MV-4-11 (cell line): ENCODE measurements around the gene MAP7.
A peak's percentile ranks its signal among the peaks of the same experiment; 100 is the strongest.
"Not testable (repeated sequence)": the region's sequence is repeated elsewhere in the genome, so short reads cannot be mapped to it uniquely, and the experiment has no call there.

Experiments used
- DNase-seq: peaks from one replicate; lab custom pipeline; 2025; lab: John Stamatoyannopoulos, UW

MAP7 gene

DNA sequence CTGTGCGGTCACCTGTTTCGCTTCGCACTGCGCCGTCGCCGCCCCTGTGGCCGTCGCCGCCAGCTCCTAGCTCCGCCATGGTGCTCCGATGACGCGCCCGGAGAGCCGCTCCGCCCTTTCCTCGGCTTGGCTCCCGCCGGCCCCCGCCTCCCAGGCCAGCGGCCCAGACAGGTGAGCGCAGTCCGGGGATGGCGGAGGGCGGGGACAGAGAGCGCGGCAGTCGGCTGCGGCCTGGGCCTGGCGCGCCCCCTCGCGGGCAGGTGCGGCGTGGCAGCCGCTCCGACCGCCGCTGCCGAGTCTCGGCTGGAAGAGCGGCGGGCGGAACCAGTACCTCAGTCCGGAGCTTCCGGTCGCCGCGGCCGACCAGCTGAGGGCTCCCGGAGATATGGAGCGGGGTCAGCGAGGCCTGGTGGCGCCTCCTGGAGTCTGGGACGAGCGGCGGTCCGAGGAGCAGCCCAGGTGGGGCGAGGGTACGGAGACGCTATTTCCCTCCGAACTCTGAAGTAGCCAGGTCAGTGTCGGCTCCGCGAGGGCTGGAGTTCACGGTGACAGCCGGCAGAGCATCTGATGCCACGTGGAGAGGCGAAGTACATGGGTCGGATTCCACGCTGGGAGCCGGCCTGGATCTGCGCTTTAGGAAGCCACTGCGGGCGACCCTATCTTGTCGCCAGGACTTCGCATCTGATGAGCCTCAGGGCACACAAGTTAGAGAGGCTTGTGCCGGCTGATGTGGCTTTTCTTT, at the start of gene MAP7:
Gene MAP7, minus strand, starts transcription at position 93 of the 742 bp plus-strand sequence. Its CDS starts 14 bp downstream, at position 79.
- no peak for DNase-seq

DNA sequence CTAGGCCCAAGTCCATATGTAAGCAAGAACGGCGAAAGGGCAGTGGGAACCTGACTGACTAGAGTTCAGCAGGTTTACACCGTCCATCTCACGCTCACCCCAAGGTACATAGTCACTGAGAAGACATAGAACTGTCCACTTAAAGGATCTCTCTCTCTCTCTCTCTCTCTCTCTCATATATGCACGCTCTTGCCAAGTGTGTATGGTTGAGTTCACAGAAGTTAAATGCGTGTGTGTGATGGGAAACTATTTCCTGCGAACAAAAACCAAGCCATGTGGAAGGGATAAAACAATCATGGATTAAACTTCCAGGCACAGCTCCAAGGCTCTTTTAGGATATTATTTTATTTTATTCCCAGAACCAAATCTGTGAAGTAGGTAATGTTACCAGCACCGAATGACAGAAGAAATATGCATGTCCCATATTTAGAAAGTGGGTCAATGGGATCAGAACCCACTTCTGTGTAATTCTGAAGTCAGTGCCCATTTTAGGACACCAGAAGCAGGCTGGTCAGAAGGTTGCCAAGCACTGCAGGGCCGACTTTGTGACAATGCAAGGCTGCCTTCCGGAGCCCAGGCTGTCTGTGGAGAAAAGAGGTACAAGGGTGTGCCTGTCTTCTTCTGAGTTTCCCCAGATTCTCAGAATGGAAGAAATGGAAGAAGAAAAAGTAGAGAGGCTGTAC, 49.2 kb upstream of the MAP7 start:
- no peak for DNase-seq

DNA sequence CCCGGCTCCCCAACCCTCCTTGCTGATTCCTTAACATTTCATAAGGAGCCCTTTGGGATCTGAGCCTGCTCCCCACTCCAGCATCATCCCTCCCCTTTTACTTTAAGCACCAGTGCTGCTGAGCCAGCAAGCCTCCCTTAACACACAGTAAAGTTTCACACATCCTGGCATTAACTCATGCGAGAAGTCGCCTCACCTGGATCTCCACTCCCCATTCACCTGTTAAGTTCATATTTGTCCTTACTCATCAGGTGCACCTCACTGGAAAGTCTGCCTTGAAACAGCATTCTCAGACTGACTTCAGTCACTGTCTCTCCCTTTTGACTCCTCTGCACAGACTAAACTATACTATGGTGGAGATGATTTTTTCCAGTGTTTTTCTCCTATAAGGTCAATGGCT, 47.8 kb upstream of the MAP7 start:
- no peak for DNase-seq

DNA sequence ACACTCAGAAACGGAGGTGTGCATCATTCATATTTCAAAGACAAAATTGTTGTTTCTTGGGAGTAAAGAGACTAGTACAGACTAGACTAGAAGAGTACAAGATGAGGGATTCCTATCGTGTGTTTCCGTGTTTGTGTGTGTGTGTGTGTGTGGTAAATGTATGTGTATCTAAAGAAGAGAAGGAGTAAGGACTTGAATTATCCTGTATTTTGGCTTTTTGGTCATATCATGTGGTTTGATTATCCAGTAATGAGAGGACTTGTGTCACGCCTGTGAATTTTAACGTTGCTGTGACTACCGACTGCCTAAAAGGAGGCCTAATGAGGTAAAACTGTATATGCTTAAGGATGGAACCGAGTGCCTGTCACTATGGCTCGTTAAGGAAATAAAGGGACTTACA, 44.4 kb upstream of the MAP7 start:
- no peak for DNase-seq

DNA sequence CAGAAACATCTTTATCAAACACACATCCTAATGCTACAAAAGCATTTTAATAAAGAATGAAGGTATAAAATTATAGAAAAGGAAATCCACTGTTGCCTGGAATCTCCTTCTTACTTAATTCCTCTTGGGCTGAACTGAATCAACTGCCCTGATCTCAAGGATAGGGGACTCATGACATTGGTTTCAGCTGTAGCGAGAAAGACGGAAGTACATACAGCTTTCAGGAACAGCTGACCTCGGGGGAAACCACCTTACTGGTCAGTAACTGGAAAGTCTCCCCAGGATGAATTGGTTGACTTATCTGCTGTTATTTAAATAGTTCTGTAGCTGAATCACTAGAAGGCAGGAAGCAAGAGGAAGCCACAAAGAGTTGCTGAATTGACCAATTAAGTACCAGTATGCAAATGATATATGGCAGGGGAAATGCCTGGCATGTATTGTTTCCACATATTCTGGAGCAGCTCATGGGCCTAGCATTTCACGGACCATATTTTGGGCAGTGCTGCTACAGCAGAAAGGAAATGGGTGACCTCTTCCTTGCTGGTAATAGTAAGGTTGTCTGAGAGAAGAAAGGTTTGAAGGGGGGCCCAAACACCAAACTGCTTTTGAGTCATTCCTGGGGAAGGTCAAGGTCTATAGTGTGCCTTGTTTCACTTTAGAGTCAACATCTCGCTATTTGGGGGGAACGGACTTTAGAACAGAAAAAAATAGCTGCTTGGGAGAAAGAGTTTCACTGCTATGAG, 43.7 kb upstream of the MAP7 start:
- peak; percentile 99 for DNase-seq

DNA sequence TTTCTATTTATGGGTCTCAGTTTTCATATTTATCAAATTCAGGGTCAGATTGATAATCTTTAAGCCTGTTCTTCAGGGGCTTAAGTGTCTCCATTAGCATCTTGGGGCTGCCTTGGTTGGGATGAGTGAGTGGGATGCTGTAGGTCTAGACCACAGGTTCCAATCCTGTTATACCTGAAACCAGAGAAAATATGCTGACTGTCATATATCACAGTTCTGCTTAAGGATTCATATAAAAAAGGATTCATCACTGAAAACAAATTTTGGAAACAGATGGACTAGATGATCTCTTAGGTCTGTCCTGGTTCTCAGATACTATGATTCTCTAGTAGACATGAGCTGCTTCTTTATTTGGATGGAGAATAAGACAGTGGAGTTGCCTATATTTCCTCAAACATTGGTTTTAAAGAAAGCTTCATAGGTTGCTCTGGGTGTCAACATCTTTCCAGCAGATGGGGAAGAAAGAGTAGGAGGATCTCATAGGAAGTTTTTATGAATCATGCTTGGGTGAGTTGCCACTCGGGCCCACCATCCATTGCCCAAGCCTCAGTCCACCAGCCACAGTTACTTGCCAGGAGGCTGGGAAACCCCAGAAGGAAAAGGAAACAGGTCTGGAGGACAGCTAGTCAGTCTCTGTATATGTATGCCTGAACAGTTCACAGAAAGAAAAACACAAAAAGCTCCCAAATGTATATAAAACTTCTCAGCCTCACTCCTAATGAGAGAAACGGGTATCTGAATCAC, 42.9 kb upstream of the MAP7 start:
- DNase-seq: peak; percentile 51

DNA sequence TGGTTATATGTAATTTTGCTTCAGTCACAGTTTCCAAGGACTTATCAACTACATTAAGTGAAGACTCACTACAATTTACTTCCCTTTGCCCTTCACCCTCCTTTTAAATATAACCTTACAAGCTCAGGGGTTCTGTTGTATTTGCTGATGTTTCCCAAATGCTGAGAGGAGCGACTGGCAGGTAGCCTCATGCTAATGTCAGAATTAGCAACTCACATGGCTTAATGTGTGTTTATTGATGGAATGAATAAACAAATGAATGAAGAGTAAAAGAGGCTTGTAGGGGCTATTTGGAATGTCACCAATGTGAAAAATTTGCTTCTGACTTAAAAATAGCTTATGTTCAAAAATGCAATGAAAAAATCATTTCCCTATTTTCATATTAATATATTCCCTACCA, 41.4 kb upstream of the MAP7 start:
- no peak for DNase-seq

DNA sequence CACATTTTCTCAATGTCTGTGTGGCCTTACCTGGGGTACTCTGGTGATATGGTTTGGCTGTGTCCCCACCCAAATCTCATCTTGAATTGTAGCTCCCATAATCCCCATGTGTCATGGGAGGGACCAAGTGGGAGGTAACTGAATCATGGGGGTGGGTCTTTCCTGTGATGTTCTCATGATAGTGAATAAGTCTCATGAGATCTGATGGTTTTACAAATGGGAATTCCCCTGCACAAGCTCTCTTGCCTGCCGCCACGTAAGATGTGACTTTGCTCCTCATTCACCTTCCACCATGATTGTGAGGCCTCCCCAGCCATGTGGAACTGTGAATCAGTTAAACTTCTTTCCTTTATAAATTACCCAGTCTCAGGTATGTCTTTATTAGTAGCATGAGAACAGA, 40.6 kb upstream of the MAP7 start:
- DNase-seq: not testable (repeated sequence)

DNA sequence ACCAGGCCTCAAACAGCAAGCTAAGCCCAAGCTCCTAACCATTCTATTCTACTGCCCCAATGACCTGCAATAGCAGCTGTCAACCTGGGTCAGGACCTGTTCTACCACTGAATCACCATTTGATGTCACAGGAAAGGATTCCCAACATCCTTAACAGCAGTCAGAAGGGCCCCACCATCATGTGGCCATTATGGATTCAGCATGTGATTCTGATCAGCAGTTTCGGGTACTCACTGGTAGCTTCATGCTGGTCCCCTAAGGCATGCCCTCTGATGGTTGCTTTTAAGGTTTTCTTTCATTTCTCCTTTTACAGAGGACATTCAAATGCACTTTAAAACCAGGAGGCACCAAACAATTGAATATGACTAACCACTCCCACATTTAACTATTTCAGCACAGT, 37.3 kb upstream of the MAP7 start:
- DNase-seq: peak; percentile 70

DNA sequence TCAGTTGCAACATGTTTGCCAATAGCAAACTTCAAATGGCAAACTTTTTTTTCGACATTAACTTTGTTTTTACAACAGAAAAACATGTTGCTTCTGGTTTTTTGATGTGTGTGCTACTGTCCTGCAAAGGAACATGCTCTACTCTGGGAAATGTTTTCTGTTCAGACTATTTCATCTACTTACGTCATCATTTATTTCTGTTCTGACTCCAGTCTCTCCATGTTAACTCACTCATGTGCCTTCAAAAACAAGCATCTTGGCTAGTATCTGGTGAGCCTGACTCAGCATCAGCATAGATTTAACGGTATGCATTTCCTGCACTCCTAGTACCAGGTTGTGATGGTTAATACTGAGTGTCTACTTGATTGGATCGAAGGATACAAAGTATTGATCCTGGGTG, 36.1 kb upstream of the MAP7 start:
- no peak for DNase-seq

DNA sequence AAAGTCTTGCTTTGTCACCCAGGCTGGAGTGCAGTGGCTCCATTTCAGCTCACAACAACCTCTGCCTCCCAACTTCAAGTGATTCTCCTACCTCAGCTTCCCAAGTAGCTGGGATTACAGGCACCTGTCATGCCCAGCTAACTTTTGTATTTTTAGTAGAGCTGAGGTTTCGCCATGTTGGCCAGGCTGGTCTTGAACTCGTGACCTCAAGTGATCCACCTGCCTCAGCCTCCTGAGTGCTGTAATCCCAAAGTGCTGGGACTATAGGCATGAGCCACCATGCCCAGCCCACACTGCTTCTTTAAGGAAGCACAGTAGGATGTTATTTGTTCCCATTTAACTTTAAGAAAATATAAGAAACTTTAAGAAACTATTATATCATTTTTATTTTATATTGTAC, 35.3 kb upstream of the MAP7 start:
- DNase-seq: not testable (repeated sequence)

DNA sequence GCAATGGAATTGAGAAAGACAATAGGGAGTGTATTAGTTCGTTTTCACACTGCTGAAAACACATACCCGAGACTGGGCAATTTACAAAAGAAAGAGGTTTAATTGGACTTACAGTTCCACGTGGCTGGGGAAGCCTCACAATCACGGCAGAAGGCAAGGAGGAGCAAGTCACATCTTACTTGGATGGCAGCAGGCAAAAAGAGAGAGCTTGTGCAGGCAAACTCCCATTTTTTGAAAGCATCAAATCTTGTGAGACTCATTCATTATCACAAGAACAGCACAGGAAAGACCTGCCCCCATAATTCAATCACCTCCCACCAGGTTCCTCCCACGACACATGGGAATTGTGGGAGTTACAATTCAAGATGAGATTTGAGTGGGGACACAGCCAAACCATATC, 34.1 kb upstream of the MAP7 start:
- DNase-seq: not testable (repeated sequence)

DNA sequence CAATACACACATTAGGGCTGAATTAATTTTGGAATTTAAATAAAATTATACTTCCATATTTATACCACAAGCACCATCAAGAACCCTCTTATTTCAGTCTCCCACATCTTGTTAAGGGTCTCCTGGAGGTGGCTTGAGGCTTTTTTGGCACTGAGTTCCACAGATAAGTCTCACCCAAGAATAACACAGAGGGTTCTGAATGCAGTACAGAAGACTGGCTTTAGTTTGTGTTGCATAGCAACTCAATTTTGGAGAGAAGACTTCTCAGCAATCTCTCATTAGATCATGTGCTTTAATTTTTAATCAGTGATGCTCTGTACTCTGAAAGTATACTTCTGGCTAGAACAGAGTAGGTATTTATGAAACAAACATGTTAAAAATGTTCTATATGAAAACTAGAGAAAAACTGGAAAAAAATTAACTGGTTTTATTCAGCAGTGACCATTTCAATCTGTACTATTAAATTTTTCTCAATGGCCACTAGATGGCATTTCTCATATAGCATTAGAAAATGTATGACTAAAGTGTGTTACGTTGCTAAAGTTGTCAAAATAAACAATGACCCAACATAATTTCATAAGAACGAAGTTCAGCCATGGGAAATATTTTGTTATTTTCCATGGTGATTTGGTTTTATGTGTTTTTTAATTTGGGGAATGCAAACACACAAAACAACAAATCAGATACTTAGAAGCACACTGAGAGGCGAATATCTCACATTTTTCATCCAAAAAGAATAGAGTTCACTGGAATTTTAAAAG, 32.7 kb upstream of the MAP7 start:
- peak; percentile 47 for DNase-seq

DNA sequence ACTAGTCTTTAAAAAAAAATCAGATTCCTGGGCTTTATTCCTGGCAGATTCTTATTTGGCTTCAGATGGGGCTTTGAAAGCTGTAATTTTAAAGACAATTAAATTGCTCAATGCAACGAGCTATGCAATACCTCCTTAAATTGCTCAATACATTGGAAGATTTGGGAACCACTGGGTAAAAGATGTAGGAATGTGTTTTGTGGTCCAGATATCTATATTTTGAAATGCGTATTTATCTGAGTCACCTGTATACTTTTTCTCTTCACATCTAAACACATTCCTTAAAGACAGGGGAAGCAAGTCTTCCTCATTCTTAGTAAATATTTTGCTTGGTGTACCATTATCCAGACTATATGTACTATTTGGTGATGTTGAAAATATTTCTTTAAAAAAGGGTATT, 29.6 kb upstream of the MAP7 start:
- no peak for DNase-seq

DNA sequence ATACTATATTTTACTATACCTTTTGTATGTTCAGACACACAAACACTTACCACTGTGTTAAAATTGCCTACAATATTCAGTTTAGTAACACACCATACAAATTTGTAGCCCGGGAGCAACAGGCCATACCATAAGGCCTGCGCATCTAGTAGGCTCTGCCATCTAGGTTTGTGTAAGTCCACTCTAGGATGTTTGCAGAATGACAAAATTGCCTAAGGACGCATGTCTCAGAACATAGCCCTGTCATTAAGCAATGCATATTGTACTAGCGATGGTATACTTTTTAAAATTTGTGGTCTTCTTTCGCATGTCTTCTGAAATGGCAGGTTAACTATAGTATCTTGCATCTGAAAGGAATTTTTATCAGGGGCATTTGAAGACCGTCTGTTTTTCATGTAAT, 26.6 kb upstream of the MAP7 start:
- DNase-seq: no peak

DNA sequence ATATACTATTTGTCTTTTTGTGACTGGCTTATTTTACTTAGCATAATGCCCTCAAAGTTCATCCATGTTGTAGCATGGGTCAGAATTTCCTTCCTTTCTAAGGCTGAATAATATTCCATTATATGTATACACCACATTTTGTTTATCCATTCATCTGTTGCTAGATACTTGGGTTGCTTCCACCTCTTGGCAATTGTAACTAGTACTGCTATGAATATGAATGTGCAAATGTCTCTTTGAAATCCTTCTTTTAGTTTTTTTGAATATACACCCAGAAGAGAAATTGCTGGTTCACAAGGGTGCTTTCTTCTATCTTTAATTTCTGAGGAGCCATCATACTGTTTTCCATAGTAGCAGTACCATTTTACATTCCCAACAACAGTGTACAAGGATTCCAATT, 21.3 kb upstream of the MAP7 start:
- no peak for DNase-seq

DNA sequence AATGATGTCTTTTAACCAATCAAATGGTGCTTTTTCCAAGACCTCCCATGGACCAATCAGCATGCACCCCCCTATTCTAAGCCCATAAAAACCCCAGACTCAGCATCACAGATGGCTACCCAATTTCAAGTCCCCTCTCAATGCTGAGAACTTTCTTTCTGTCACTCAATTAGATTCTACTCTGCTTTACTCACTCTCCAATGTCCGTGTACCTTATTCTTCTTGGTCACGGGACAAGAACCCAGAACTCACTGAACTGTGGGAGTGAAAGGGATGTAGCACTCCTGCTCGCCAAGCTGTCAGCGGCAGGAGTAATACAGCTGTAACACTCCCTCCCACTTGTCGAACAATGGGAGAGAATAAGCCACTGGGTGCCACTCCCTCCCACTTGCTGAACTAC, 20.8 kb upstream of the MAP7 start:
- no peak for DNase-seq

DNA sequence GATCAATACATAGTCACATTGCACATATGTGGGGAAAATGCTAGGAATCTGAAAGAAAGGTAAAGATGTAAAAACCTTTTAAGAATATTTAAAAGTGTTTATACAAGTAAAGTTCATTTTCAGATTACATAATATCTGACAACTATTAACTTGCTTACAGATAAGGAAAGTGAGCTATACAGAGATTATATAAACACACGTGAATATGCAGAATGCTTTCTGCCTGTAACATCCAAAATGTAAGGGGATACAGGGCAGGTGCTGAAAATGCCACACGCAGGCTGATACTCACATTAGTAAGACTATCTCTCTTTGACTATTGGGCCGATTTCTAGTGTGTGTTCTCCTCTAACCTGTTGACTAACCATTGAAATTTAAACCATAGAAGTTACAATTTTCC, 17.9 kb upstream of the MAP7 start:
- DNase-seq: no peak

DNA sequence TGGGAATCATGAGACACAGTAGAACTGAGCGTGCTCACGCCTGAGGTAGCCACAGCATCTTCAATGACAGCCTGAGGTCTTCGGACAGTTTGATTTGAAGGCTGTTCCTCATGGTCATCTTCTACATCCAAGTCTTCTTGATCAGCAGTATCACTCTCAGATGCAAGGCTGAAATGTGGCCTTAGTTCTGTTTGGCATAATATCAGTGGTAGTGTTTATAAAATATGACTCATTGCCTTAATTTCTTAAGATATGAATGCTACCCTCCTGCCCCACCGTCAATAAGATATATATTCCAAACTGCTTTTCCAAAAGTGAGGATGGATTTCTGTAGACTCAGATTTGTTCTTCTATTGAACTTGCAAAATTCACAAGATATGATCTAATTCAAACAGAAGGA, 17.5 kb upstream of the MAP7 start:
- DNase-seq: no peak

DNA sequence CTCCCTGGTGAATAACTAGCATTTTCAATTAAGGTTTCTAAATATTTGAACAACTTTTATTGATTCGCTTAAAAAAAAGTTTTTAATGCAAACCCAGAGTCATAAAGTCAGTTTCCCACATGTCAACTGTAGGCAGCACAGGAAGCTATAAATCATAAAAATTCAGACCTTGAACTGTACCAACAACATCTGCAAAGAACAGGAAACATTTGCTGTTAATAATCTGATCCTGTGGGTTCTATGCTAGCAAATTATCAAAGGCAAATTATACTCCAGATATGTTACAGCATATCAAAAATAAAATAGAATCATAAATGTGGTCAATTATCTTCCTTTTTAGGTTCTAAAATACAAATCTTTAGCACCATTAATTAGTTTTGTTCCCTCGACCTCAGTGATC, 16.6 kb upstream of the MAP7 start:
- peak; percentile 53 for DNase-seq

DNA sequence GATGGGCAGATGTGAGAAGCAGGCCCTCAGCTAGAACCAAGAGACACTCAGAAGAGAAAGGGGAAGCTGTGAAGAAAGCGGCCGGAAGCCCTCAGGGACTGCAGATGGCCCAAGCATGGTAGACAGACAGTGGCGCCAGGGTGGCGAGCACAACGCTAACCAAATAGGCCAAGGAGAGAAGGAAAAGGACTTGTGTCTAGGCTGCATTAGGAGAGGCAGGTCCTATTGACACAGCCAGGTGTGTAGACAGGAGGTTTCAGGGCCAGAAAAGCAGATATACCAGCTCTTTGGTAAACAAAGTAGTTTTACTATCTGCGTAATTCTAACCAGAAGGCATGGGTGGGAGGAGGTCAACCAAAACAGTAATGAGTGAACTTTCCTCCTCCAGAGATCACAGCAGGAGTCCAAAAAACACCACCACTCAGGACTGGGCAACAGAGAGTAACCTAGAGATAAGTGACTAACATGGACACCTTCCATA, 15.8 kb upstream of the MAP7 start:
- peak; percentile 85 for DNase-seq
